ENCODE measurements around the gene ST6GALNAC3. TPM values are rescaled to one million over a fixed set of nuclear protein-coding genes. Genes with fewer than 3 reads are reported as not detected.
A peak's percentile ranks its signal among the peaks of the same experiment; 100 is the strongest.

Gene ST6GALNAC3
- total RNA-seq, 6 experiments from 2014 or later, result 1.00 to 1.7 (median 1.2) TPM

GRCh38 chr1:76317299-76317900 lies 242.9 kb downstream of the ST6GALNAC3 start:
- Mint-ChIP-seq H3K27me3 (ENCODE audit: insufficient read depth) (no peaks in the 10 kb centered on the region), H3K4me1 (ENCODE audit: low read depth) (no peaks in the 10 kb centered on the region), H3K36me3 (ENCODE audit: low read depth) (no peaks in the 10 kb centered on the region), H3K4me3 (no peak overlapping the region), H3K9me3 (no peaks in the 10 kb centered on the region), H3K27ac (no peak overlapping the region)
- TF ChIP-seq CTCF (IDR thresholded peaks at IDR 0.05), result no peak
- DNase-seq, result peak; percentile 51

GRCh38 chr1:76330991-76331603 lies 256.6 kb downstream of the ST6GALNAC3 start:
- Mint-ChIP-seq H3K4me3 (no peak overlapping the region), H3K9me3 (no peaks in the 10 kb centered on the region), H3K27ac (no peak overlapping the region), H3K4me1 (ENCODE audit: low read depth) (no peaks in the 10 kb centered on the region), H3K27me3 (ENCODE audit: insufficient read depth) (peaks cover 1% of the 10 kb centered on the region), H3K36me3 (ENCODE audit: low read depth) (no peaks in the 10 kb centered on the region)
- DNase-seq, result peak; percentile 61
- peak; percentile 97 for TF ChIP-seq CTCF (IDR thresholded peaks at IDR 0.05)

- no peak for DNase-seq
- Mint-ChIP-seq H3K36me3 (ENCODE audit: low read depth) (no peaks in the 10 kb centered on the region), H3K27ac (no peak overlapping the region), H3K27me3 (ENCODE audit: insufficient read depth) (no peaks in the 10 kb centered on the region; the same call in none of the 2 replicates), H3K4me3 (no peak overlapping the region), H3K4me1 (ENCODE audit: low read depth) (no peaks in the 10 kb centered on the region), H3K9me3 (no peaks in the 10 kb centered on the region)
- no peak for TF ChIP-seq CTCF (IDR thresholded peaks at IDR 0.05)
These were observed 261.3 kb downstream of the ST6GALNAC3 start for GRCh38 chr1:76335882-76336281.

- Mint-ChIP-seq H3K9me3 (0 out of 2 replicates have a peak, but pooled peaks cover 3% of the 10 kb centered on the region), H3K27ac (no peak overlapping the region), H3K4me1 (ENCODE audit: low read depth) (no peaks in the 10 kb centered on the region), H3K27me3 (ENCODE audit: insufficient read depth) (no peaks in the 10 kb centered on the region; the same call in none of the 2 replicates), H3K4me3 (no peak overlapping the region; the same call in 1 of the 2 replicates), H3K36me3 (ENCODE audit: low read depth) (no peaks in the 10 kb centered on the region)
- DNase-seq, result peak; percentile 48
- no peak for TF ChIP-seq CTCF (IDR thresholded peaks at IDR 0.05)
These were observed 262.4 kb downstream of the ST6GALNAC3 start for GRCh38 chr1:76336931-76337371.

GRCh38 chr1:76337542-76338219 lies 263.1 kb downstream of the ST6GALNAC3 start:
- DNase-seq, result no peak
- TF ChIP-seq CTCF (IDR thresholded peaks at IDR 0.05), result no peak
- H3K4me1 Mint-ChIP-seq (ENCODE audit: low read depth), result no peaks in the 10 kb centered on the region
- H3K27ac Mint-ChIP-seq, result no peak overlapping the region
- H3K36me3 Mint-ChIP-seq (ENCODE audit: low read depth), result no peaks in the 10 kb centered on the region
- no peaks in the 10 kb centered on the region; the same call in none of the 2 replicates for H3K27me3 Mint-ChIP-seq (ENCODE audit: insufficient read depth)
- H3K4me3 Mint-ChIP-seq, result no peak overlapping the region
- H3K9me3 Mint-ChIP-seq, result peaks cover 8% of the 10 kb centered on the region; the same call in 1 of the 2 replicates

Data from HFFc6 (cell line).